Natural killer cell (primary cell): Measurements from ENCODE around the gene ZBTB44. TPM values are rescaled to one million over a fixed set of nuclear protein-coding genes. Genes with fewer than 3 reads are reported as not detected.

ENCODE experiments used
- ATAC-seq, 3 donors: fragments of 150-1000 bp in 2 of 3; fragments of 200-7000 bp in 1 of 3; cut with Tn5 transposase; 1 replicate in 1 of 3; 2 replicates in 2 of 3; pipeline ENCODE4 v1.10.0; 2021; ENCODE audit warnings: mild to moderate bottlenecking in 2 of 3, moderate library complexity in 2 of 3
- DNase-seq, 2 donors: peaks; one replicate each; pipeline versions ENCODE4 v3.0.0 to v3.0.0-alpha.2; 2013 to 2021; ENCODE audit warnings: mixed read lengths in 1 of 2
- H3K27ac ChIP-seq: one replicate; pipeline ENCODE4 v1.5.1; 2013; ENCODE audit warnings: mild to moderate bottlenecking, low read length
- H3K27me3 ChIP-seq: one replicate; pipeline ENCODE4 v1.6.1; 2013; ENCODE audit warnings: low read length; ENCODE audit not compliant: control insufficient read depth, insufficient read depth
- H3K36me3 ChIP-seq: one replicate; pipeline ENCODE4 v1.6.1; 2013; ENCODE audit warnings: low read length; ENCODE audit not compliant: control insufficient read depth, insufficient read depth
- H3K4me1 ChIP-seq: one replicate; pipeline ENCODE4 v1.6.1; 2013; ENCODE audit warnings: low read length; ENCODE audit not compliant: control insufficient read depth, insufficient read depth
- H3K4me3 ChIP-seq: one replicate; pipeline ENCODE4 v1.5.1; 2013; ENCODE audit warnings: low read length
- H3K9me3 ChIP-seq: one replicate; pipeline ENCODE4 v1.6.1; 2013; ENCODE audit warnings: low read length; ENCODE audit not compliant: control insufficient read depth, insufficient read depth
- H3K27ac Mint-ChIP-seq, 2 donors: one replicate each; pipeline ENCODE4 v1.8.0; 2022; ENCODE audit warnings: mild to moderate bottlenecking in 2 of 2, mixed read lengths in 2 of 2, moderate library complexity in 1 of 2
- H3K27me3 Mint-ChIP-seq, 2 donors: one replicate each; pipeline ENCODE4 v1.8.0; 2022; ENCODE audit warnings: low read depth in 2 of 2, mixed read lengths in 2 of 2
- H3K36me3 Mint-ChIP-seq: one replicate; pipeline ENCODE4 v1.8.0; 2022; ENCODE audit warnings: mixed read lengths
- H3K4me1 Mint-ChIP-seq, 2 donors: one replicate each; pipeline ENCODE4 v1.8.0; 2022; ENCODE audit warnings: mixed read lengths in 2 of 2
- H3K4me3 Mint-ChIP-seq: one replicate; pipeline ENCODE4 v1.8.0; 2022; ENCODE audit warnings: mild to moderate bottlenecking, moderate library complexity, mixed read lengths
- H3K9me3 Mint-ChIP-seq, 2 donors: one replicate each; pipeline ENCODE4 v1.8.0; 2022; ENCODE audit warnings: mixed read lengths in 2 of 2
- WGBS: methylation state at CpG from one replicate; pipeline ENCODE4 v1.1.7; 2013; ENCODE audit warnings: missing lambda C conversion rate; ENCODE audit not compliant: insufficient coverage; 5-methylcytosine and 5-hydroxymethylcytosine counted together
- intact Hi-C: fragments of 100-400 bp; cut with micrococcal nuclease; formaldehyde crosslinking; loops from one replicate; pipeline ENCODE4 v1.14.2; 2022
- total RNA-seq, 4 donors: library from RNA; stranded (reverse); fragments of 120-200 nt in 1 of 4; gene quantifications; one replicate each; pipeline versions ENCODE4 v1.2.3 to v1.2.4, GENCODE V29; 2013 to 2022
- TF ChIP-seq, protein P1 (sequence below): fragments of 200-600 bp; IDR thresholded peaks from one replicate; pipeline ENCODE4 v1.8.0; 2022; ENCODE audit warnings: antibody characterized with exemption

ZBTB44 gene
- total RNA-seq, 3 donors from 2014 or later (not counting 1 experiment from before 2014, with no cell fraction given) = 103 to 131 (median 105) TPM

DNA sequence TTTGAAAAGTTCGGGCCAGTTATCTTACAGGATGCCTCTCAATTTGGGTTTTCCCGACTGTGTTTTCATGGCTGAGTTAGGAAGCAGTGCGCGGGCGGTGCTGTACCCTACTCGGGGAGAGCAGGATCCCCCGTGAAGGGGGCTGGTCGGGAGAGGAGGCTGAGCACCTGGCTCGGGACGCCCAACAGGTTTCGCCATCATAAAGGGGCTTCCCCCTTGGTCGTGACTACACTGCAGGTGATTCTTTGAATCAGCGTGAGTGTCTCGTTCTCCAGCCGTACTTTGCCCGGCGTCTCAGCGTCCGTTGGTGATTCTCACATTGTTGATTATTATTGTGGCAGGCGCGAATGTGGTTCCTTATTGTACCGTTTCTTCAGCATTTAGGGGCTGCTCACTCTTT, 108.6 kb downstream of the ZBTB44 start:
- Mint-ChIP-seq H3K4me1 (peaks cover 0 to 6% of the 10 kb centered on the region in 2 donors), H3K27me3 (peaks cover 0 to 7% of the 10 kb centered on the region in 2 donors), H3K36me3 (no peaks in the 10 kb centered on the region), H3K27ac (no peak overlapping the region), H3K9me3 (no peaks in the 10 kb centered on the region), H3K4me3 (no peak overlapping the region)
- TF ChIP-seq, protein P1, sequence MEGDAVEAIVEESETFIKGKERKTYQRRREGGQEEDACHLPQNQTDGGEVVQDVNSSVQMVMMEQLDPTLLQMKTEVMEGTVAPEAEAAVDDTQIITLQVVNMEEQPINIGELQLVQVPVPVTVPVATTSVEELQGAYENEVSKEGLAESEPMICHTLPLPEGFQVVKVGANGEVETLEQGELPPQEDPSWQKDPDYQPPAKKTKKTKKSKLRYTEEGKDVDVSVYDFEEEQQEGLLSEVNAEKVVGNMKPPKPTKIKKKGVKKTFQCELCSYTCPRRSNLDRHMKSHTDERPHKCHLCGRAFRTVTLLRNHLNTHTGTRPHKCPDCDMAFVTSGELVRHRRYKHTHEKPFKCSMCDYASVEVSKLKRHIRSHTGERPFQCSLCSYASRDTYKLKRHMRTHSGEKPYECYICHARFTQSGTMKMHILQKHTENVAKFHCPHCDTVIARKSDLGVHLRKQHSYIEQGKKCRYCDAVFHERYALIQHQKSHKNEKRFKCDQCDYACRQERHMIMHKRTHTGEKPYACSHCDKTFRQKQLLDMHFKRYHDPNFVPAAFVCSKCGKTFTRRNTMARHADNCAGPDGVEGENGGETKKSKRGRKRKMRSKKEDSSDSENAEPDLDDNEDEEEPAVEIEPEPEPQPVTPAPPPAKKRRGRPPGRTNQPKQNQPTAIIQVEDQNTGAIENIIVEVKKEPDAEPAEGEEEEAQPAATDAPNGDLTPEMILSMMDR = no peak
- Histone ChIP-seq H3K36me3 (no peaks in the 10 kb centered on the region), H3K4me1 (peaks cover 5% of the 10 kb centered on the region), H3K9me3 (no peaks in the 10 kb centered on the region), H3K27me3 (no peaks in the 10 kb centered on the region), H3K27ac (no peak overlapping the region), H3K4me3 (no peak overlapping the region)
- ATAC-seq (no peak), DNase-seq (no peak)
- intact Hi-C loops = no loop called here
- WGBS = 86% methylated on average over 22 of the region's 22 CpGs

DNA sequence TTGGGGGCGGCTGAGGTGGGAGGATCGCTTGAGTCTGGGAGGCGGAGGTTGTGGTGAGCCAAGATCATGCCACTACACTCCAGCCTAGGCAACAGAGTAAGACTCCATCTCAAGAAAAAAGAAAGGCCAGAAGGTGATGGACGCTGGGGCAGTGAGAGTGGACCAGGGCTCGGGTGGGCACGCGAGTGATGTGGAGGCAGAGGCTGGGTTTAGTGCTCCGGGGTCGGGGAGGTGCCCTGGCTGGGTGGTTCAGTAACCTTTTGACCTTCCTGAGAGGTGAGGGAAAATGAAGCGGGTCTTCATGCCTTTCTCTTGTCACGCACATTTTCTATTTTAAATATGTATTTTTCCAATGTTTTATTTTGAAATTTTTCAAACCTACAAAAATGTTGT, 110.0 kb downstream of the ZBTB44 start:
- Histone ChIP-seq H3K9me3 (no peaks in the 10 kb centered on the region), H3K36me3 (no peaks in the 10 kb centered on the region), H3K27ac (no peak overlapping the region), H3K4me1 (peaks cover 5% of the 10 kb centered on the region), H3K4me3 (no peak overlapping the region), H3K27me3 (no peaks in the 10 kb centered on the region)
- WGBS = 91% methylated on average over 9 of the region's 11 CpGs
- peaks cover 0 to 6% of the 10 kb centered on the region in 2 donors for H3K4me1 Mint-ChIP-seq
- TF ChIP-seq, protein P1 = no peak
- DNase-seq = no peak
- H3K9me3 Mint-ChIP-seq = no peaks in the 10 kb centered on the region
- H3K27me3 Mint-ChIP-seq = peaks cover 0 to 3% of the 10 kb centered on the region in 2 donors
- H3K36me3 Mint-ChIP-seq = no peaks in the 10 kb centered on the region
- no peak for ATAC-seq
- H3K4me3 Mint-ChIP-seq = no peak overlapping the region
- intact Hi-C loops = no loop called here
- H3K27ac Mint-ChIP-seq = no peak overlapping the region

DNA sequence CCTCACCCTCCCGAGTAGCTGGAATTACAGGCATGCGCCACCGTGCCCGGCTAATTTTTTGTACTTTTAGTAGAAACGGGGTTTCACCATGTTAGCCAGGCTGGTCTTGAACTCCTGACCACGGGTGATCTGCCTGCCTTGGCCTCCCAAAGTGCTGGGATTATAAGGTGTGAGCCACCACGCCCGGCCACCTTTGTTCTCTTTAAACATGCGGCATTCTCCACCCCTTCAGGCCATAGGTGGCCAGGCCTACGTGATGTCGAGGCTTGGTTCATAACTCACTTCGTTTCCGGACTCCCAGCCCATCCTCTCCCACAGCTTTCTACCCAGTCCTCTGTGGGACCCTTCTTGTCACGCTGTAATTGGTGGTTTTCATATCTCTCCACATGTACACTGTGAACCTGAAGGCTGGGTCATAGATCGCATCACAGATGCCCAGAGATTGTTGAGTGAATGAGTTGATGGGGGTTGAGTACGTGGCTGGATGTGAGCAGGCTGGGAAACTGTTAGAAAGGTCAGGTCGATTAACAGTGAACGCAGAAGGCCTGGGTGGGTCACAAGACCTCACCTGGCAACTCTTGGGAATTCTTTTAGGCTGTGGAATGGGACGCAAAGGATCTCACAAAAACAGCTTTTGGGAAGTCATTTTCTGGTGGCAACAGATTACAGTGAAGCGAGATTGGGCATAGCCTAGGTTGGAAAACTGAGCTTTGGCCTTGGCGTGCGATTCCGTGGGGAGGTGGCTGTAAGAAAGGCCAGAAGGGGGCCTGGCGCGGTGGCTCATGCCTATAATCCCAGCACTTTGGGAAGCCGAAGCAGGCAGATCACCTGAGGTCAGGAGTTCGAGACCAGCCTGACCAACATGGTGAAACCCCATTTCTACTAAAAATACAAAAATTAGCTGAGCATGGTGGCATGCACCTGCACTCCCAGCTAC, 110.7 kb downstream of the ZBTB44 start:
- no peaks in the 10 kb centered on the region for H3K9me3 Mint-ChIP-seq
- intact Hi-C loops = no loop called here
- no peaks in the 10 kb centered on the region for H3K27me3 ChIP-seq
- WGBS = 93% methylated on average over 26 of the region's 27 CpGs
- no peaks in the 10 kb centered on the region for H3K36me3 Mint-ChIP-seq
- peaks cover 0 to 3% of the 10 kb centered on the region in 2 donors for H3K27me3 Mint-ChIP-seq
- ATAC-seq = no peak
- DNase-seq = no peak
- peaks cover 5% of the 10 kb centered on the region for H3K4me1 ChIP-seq
- H3K4me3 ChIP-seq = no peak overlapping the region
- H3K36me3 ChIP-seq = no peaks in the 10 kb centered on the region
- H3K4me1 Mint-ChIP-seq = peaks cover 0 to 6% of the 10 kb centered on the region in 2 donors
- H3K4me3 Mint-ChIP-seq = no peak overlapping the region
- H3K9me3 ChIP-seq = no peaks in the 10 kb centered on the region
- no peak overlapping the region for H3K27ac Mint-ChIP-seq
- TF ChIP-seq, protein P1 = no peak
- no peak overlapping the region for H3K27ac ChIP-seq
